WTC11 (cell line): ENCODE measurements around the gene HRH3. TPM values are rescaled to one million over a fixed set of nuclear protein-coding genes. Genes with fewer than 3 reads are reported as not detected.

ENCODE experiments used
- ATAC-seq: fragments of 200-7000 bp; cut with Tn5 transposase; 2 replicates; pipeline ENCODE4 v1.10.0; 2021; ENCODE audit warnings: mild to moderate bottlenecking, moderate library complexity
- CTCF ChIA-PET: fragments of 300-600 bp; sonication (Branson Sonifier 250); formaldehyde crosslinking; loops from one replicate; lab custom pipeline; 2021; ENCODE audit warnings: antibody characterized with exemption; lab: Charles Lee
- POLR2A ChIA-PET: fragments of 350-600 bp; sonication (Branson Sonifier 250); formaldehyde crosslinking; loops from one replicate; lab custom pipeline; 2021; ENCODE audit warnings: antibody characterized with exemption; lab: Charles Lee
- DNase-seq: peaks from one replicate; pipeline ENCODE4 v3.0.0; 2021; ENCODE audit warnings: low spot score
- H3K27ac Mint-ChIP-seq: 2 replicates; pipeline ENCODE4 v1.8.0; 2021; ENCODE audit warnings: mixed read lengths
- H3K27me3 Mint-ChIP-seq: 2 replicates; pipeline ENCODE4 v1.8.0; 2021; ENCODE audit warnings: low read depth, mild to moderate bottlenecking, moderate library complexity, mixed read lengths
- H3K36me3 Mint-ChIP-seq: 2 replicates; pipeline ENCODE4 v1.8.0; 2021; ENCODE audit warnings: mixed read lengths
- H3K4me1 Mint-ChIP-seq: 2 replicates; pipeline ENCODE4 v1.8.0; 2022; ENCODE audit warnings: mixed read lengths
- H3K4me3 Mint-ChIP-seq: 2 replicates; pipeline ENCODE4 v1.8.0; 2021; ENCODE audit warnings: mild to moderate bottlenecking, moderate library complexity, mixed read lengths
- H3K9me3 Mint-ChIP-seq: 2 replicates; pipeline ENCODE4 v1.8.0; 2021; ENCODE audit warnings: mixed read lengths
- AR ChIP-seq: fragments of 250-450 bp; sonication (Bioruptor Pico); IDR thresholded peaks from 2 replicates; pipeline ENCODE4 v1.9.0; 2021; ENCODE audit warnings: mild to moderate bottlenecking
- ATF1 ChIP-seq: sonication (generic); formaldehyde crosslinking; IDR thresholded peaks from 2 replicates; pipeline ENCODE4 v1.8.1; 2023; ENCODE audit warnings: mild to moderate bottlenecking, moderate library complexity, missing genetic modification reagents
- ATF3 ChIP-seq: sonication (generic); formaldehyde crosslinking; conservative IDR thresholded peaks from 2 replicates; pipeline ENCODE4 v1.8.1; 2022; ENCODE audit warnings: mild to moderate bottlenecking, missing genetic modification reagents
- CREM ChIP-seq: sonication (generic); formaldehyde crosslinking; IDR thresholded peaks from 2 replicates; pipeline ENCODE4 v1.8.1; 2022; ENCODE audit warnings: mild to moderate bottlenecking, missing genetic modification reagents, moderate library complexity
- MXD4 ChIP-seq: fragments of 250-450 bp; sonication (Bioruptor Pico); IDR thresholded peaks from 2 replicates; pipeline ENCODE4 v1.8.0; 2021; ENCODE audit warnings: mild to moderate bottlenecking, moderate library complexity, borderline replicate concordance
- NR1H2 ChIP-seq: sonication (generic); formaldehyde crosslinking; IDR thresholded peaks from 2 replicates; pipeline ENCODE4 v1.9.0; 2021; ENCODE audit warnings: mild to moderate bottlenecking, moderate library complexity, missing genetic modification reagents
- PRRX2 ChIP-seq: fragments of 250-450 bp; sonication (Bioruptor Pico); IDR thresholded peaks from 2 replicates; pipeline ENCODE4 v1.8.0; 2021; ENCODE audit warnings: mild to moderate bottlenecking
- RORB ChIP-seq: fragments of 250-450 bp; sonication (Bioruptor Pico); IDR thresholded peaks from 2 replicates; pipeline ENCODE4 v1.9.0; 2021; ENCODE audit warnings: mild to moderate bottlenecking
- SMAD4 ChIP-seq: sonication (generic); formaldehyde crosslinking; IDR thresholded peaks from 2 replicates; pipeline ENCODE4 v1.8.0; 2022; ENCODE audit warnings: mild to moderate bottlenecking, missing genetic modification reagents
- SOX15 ChIP-seq: fragments of 250-450 bp; sonication (Bioruptor Pico); IDR thresholded peaks from 2 replicates; pipeline ENCODE4 v1.9.0; 2021; ENCODE audit warnings: mild to moderate bottlenecking
- TEAD1 ChIP-seq: sonication (generic); formaldehyde crosslinking; IDR thresholded peaks from 2 replicates; pipeline ENCODE4 v1.8.0; 2022; ENCODE audit warnings: mild to moderate bottlenecking, missing genetic modification reagents
- USF1 ChIP-seq: sonication (generic); formaldehyde crosslinking; IDR thresholded peaks from 2 replicates; pipeline ENCODE4 v1.8.0; 2022; ENCODE audit warnings: mild to moderate bottlenecking, missing genetic modification reagents
- ZNF263 ChIP-seq: sonication (generic); formaldehyde crosslinking; IDR thresholded peaks from 2 replicates; pipeline ENCODE4 v1.8.1; 2022; ENCODE audit warnings: low read depth, mild to moderate bottlenecking, moderate library complexity, missing genetic modification reagents
- ZSCAN18 ChIP-seq: fragments of 250-450 bp; sonication (Bioruptor Pico); IDR thresholded peaks from 2 replicates; pipeline ENCODE4 v2.1.2; 2022; ENCODE audit warnings: mild to moderate bottlenecking, moderate library complexity
- total RNA-seq: library from RNA; stranded (reverse); gene quantifications from 3 replicates; pipeline ENCODE4 v1.2.3, GENCODE V29; 2021
- TF ChIP-seq, protein P1 (sequence below): sonication (generic); formaldehyde crosslinking; IDR thresholded peaks from 2 replicates; pipeline ENCODE4 v1.8.0; 2023; ENCODE audit warnings: missing genetic modification reagents, mild to moderate bottlenecking, borderline replicate concordance
- TF ChIP-seq, protein P2 (sequence below): sonication (generic); formaldehyde crosslinking; IDR thresholded peaks from 2 replicates; pipeline ENCODE4 v1.8.1; 2022; ENCODE audit warnings: mild to moderate bottlenecking, missing genetic modification reagents, moderate library complexity, borderline replicate concordance
- TF ChIP-seq, protein P3 (sequence below): sonication (generic); formaldehyde crosslinking; IDR thresholded peaks from 2 replicates; pipeline ENCODE4 v1.8.1; 2022; ENCODE audit warnings: mild to moderate bottlenecking, moderate library complexity, missing genetic modification reagents
- TF ChIP-seq, protein P4 (sequence below): fragments of 200-600 bp; IDR thresholded peaks from 2 replicates; pipeline ENCODE4 v1.8.0; 2022; ENCODE audit warnings: antibody characterized with exemption
- TF ChIP-seq, protein P5 (sequence below): sonication (generic); formaldehyde crosslinking; IDR thresholded peaks from 2 replicates; pipeline ENCODE4 v1.8.0; 2023; ENCODE audit warnings: missing genetic modification reagents

Gene HRH3
- total RNA-seq, 1 experiment from 2014 or later, result 3.3 TPM

DNA sequence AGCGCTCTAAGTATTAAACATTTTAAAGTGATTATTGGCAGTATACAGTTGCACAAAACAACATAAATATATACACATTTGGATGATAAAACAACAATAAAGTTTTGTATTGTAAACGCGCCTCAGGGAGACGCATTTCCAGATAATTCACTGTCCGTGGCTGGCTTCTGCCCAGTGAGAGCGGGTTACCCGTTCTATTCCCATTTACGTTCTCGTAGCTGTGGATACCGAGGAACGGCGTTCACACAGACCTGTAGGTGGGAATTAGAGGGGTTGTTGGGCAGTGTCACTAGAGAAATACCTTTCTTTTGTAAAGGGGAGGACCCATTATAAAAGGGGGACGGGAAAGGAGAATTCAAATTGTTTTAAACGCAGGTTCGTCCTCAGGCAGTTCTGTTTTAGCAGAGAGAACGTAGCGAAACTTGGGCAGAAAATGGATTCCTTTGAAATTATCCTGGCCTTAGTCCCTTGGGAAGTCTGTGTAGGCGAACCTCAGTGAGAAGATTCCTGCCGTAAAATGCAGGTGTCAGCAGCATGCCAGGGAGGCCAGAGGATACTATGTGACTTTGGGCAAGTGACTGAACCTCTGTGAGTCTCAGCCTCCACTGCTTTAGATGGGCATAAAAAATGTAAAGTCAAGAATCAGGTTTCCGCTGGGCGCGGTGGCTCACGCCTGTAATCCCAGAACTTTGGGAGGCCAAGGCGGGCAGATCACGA is 36.5 kb downstream of the HRH3 start (continued):
- TF ChIP-seq, protein P1, sequence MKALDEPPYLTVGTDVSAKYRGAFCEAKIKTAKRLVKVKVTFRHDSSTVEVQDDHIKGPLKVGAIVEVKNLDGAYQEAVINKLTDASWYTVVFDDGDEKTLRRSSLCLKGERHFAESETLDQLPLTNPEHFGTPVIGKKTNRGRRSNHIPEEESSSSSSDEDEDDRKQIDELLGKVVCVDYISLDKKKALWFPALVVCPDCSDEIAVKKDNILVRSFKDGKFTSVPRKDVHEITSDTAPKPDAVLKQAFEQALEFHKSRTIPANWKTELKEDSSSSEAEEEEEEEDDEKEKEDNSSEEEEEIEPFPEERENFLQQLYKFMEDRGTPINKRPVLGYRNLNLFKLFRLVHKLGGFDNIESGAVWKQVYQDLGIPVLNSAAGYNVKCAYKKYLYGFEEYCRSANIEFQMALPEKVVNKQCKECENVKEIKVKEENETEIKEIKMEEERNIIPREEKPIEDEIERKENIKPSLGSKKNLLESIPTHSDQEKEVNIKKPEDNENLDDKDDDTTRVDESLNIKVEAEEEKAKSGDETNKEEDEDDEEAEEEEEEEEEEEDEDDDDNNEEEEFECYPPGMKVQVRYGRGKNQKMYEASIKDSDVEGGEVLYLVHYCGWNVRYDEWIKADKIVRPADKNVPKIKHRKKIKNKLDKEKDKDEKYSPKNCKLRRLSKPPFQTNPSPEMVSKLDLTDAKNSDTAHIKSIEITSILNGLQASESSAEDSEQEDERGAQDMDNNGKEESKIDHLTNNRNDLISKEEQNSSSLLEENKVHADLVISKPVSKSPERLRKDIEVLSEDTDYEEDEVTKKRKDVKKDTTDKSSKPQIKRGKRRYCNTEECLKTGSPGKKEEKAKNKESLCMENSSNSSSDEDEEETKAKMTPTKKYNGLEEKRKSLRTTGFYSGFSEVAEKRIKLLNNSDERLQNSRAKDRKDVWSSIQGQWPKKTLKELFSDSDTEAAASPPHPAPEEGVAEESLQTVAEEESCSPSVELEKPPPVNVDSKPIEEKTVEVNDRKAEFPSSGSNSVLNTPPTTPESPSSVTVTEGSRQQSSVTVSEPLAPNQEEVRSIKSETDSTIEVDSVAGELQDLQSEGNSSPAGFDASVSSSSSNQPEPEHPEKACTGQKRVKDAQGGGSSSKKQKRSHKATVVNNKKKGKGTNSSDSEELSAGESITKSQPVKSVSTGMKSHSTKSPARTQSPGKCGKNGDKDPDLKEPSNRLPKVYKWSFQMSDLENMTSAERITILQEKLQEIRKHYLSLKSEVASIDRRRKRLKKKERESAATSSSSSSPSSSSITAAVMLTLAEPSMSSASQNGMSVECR, result no peak
- TF ChIP-seq PRRX2 (CRISPR knock-in tag), result no peak
- TF ChIP-seq ATF1 (CRISPR knock-in tag), result no peak
- TF ChIP-seq CREM (CRISPR knock-in tag), result no peak
- no peak for TF ChIP-seq RORB (CRISPR knock-in tag)

DNA sequence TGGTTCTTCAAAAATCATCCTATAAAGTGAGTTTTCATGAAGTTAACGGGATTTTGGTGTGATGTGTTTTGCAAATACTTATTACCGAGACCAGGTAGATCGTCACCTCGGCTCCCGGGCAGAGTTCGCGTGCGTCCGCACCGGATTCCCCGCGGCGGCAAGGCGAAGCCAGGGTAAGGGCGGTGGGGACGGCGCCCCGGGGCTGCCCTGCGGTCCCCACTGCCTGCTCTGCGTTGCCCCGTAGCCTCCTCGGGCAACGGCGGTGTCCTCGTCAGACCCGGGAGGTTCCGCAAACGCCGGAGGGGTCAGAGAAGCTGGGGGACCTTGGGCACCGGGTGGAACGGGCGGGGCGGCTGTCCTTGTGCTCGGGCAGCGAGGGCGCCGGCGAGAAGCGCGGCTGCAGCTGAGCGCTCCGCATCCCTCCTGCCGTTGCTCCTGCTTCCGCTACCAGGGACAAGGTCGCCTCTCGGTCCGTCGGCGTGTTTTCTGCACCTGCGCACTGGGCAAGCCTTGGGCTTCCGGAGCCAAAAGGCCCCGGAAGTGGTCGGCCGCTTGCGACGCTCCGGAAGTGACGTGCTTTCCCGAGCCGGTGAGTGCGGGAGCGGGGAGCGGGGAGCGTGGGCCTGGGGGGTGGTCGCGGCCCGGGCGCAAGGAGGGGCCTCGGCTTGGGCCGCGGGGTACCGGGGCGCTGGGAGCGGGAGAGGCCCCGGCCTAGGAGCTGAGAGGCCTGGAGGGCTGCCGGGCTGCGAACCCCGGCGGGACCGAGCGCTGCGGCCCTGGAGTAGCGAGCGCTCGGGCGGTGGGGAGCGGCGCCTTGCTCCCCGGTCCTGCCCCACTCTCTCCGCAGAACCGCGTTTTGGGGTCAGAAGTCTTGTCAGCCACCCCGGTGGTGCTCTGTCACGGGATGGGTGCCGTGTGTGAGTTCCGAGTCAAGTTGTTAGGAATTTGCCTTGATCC is 37.3 kb downstream of the HRH3 start, which contains the start of gene MTG2:
MTG2 (plus strand) TSS at position 560 of the 957 bp plus-strand sequence. CDS start 10,393 bp downstream, outside the sequence.
- Mint-ChIP-seq H3K27ac (peak within 1 kb of the TSS; percentile 92), H3K9me3 (no peaks in the 10 kb centered on the region), H3K36me3 (peaks cover 4% of the 10 kb centered on the region), H3K4me3 (peak within 1 kb of the TSS; percentile 90), H3K4me1 (peaks cover 16% of the 10 kb centered on the region), H3K27me3 (no peaks in the 10 kb centered on the region; the same call in 1 of the 2 replicates)
- ChIA-PET POLR2A (no interaction called here), CTCF (no interaction called here)
- ATAC-seq, result peak; percentile 96
- DNase-seq, result peak; percentile 93
- TF ChIP-seq AR (CRISPR knock-in tag) (no peak), NR1H2 (CRISPR knock-in tag) (no peak), USF1 (CRISPR knock-in tag) (no peak), TEAD1 (CRISPR knock-in tag) (peak; percentile 38; the same call in 1 of the 2 replicates), ZSCAN18 (CRISPR knock-in tag) (no peak), ZNF263 (CRISPR knock-in tag) (no peak), ATF3 (CRISPR knock-in tag) (no peak), SOX15 (CRISPR knock-in tag) (no peak), SMAD4 (CRISPR knock-in tag) (no peak), MXD4 (no peak)
- TF ChIP-seq, protein P2, sequence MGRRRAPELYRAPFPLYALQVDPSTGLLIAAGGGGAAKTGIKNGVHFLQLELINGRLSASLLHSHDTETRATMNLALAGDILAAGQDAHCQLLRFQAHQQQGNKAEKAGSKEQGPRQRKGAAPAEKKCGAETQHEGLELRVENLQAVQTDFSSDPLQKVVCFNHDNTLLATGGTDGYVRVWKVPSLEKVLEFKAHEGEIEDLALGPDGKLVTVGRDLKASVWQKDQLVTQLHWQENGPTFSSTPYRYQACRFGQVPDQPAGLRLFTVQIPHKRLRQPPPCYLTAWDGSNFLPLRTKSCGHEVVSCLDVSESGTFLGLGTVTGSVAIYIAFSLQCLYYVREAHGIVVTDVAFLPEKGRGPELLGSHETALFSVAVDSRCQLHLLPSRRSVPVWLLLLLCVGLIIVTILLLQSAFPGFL (CRISPR knock-in tag), result 0 out of 2 replicates have a peak, but pooled peaks have one; percentile 44
- TF ChIP-seq, protein P3, sequence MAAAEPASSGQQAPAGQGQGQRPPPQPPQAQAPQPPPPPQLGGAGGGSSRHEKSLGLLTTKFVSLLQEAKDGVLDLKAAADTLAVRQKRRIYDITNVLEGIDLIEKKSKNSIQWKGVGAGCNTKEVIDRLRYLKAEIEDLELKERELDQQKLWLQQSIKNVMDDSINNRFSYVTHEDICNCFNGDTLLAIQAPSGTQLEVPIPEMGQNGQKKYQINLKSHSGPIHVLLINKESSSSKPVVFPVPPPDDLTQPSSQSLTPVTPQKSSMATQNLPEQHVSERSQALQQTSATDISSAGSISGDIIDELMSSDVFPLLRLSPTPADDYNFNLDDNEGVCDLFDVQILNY, result peak; percentile 68; the same call in 1 of the 2 replicates
- TF ChIP-seq, protein P4, sequence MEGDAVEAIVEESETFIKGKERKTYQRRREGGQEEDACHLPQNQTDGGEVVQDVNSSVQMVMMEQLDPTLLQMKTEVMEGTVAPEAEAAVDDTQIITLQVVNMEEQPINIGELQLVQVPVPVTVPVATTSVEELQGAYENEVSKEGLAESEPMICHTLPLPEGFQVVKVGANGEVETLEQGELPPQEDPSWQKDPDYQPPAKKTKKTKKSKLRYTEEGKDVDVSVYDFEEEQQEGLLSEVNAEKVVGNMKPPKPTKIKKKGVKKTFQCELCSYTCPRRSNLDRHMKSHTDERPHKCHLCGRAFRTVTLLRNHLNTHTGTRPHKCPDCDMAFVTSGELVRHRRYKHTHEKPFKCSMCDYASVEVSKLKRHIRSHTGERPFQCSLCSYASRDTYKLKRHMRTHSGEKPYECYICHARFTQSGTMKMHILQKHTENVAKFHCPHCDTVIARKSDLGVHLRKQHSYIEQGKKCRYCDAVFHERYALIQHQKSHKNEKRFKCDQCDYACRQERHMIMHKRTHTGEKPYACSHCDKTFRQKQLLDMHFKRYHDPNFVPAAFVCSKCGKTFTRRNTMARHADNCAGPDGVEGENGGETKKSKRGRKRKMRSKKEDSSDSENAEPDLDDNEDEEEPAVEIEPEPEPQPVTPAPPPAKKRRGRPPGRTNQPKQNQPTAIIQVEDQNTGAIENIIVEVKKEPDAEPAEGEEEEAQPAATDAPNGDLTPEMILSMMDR, result no peak
- TF ChIP-seq, protein P5, sequence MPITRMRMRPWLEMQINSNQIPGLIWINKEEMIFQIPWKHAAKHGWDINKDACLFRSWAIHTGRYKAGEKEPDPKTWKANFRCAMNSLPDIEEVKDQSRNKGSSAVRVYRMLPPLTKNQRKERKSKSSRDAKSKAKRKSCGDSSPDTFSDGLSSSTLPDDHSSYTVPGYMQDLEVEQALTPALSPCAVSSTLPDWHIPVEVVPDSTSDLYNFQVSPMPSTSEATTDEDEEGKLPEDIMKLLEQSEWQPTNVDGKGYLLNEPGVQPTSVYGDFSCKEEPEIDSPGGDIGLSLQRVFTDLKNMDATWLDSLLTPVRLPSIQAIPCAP, result 0 out of 2 replicates have a peak, but pooled peaks have one; percentile 23
